Neural cell (in vitro differentiated cells): ENCODE measurements around the gene ADARB2. TPM values are rescaled to one million over a fixed set of nuclear protein-coding genes. Genes with fewer than 3 reads are reported as not detected.

ENCODE experiments used
- H2AFZ ChIP-seq: fragments of 200-600, 300-800 bp; sonication (generic), shearing (Covaris generic); 2 replicates; pipeline ENCODE4 v1.6.0; 2014; ENCODE audit warnings: low read depth, mild to moderate bottlenecking, antibody characterized with exemption, low read length, moderate library complexity
- H3F3A ChIP-seq: fragments of 200-600 bp; shearing (Covaris generic); 2 replicates; pipeline ENCODE4 v1.6.1; 2016; ENCODE audit warnings: mild to moderate bottlenecking, moderate library complexity, mixed read lengths, antibody characterized with exemption, low read length; ENCODE audit not compliant: insufficient read depth, poor library complexity, severe bottlenecking
- H3K27ac ChIP-seq: fragments of 200-600, 300-800 bp; sonication (generic), shearing (Covaris generic); 2 replicates; pipeline ENCODE4 v1.5.1; 2014; ENCODE audit warnings: mild to moderate bottlenecking, low read length, moderate library complexity
- H3K27me3 ChIP-seq: fragments of 300-800, 200-600 bp; sonication (generic), shearing (Covaris generic); 2 replicates; pipeline ENCODE4 v1.6.0; 2014; ENCODE audit warnings: mild to moderate bottlenecking, low read depth, low read length, moderate library complexity; ENCODE audit not compliant: insufficient read depth
- H3K36me3 ChIP-seq: fragments of 300-800, 200-600 bp; sonication (generic), shearing (Covaris generic); 2 replicates; pipeline ENCODE4 v1.5.1; 2014; ENCODE audit warnings: mild to moderate bottlenecking, antibody characterized with exemption, low read length, moderate library complexity; ENCODE audit not compliant: insufficient read depth
- H3K4me2 ChIP-seq: fragments of 300-800, 200-600 bp; sonication (generic), shearing (Covaris generic); 2 replicates; pipeline ENCODE4 v1.6.0; 2014; ENCODE audit warnings: mild to moderate bottlenecking, low read length
- H3K4me3 ChIP-seq: fragments of 300-800, 200-600 bp; sonication (generic), shearing (Covaris generic); 2 replicates; pipeline ENCODE4 v1.5.1; 2014; ENCODE audit warnings: mild to moderate bottlenecking, low read length, moderate library complexity
- H3K79me2 ChIP-seq: fragments of 200-600 bp; shearing (Covaris generic); replicated peaks from 2 replicates; pipeline ENCODE4 v1.6.0; 2014; ENCODE audit warnings: mild to moderate bottlenecking, low read length, moderate library complexity; ENCODE audit not compliant: insufficient read depth
- H3K9ac ChIP-seq: fragments of 300-800, 200-600 bp; sonication (generic), shearing (Covaris generic); 2 replicates; pipeline ENCODE4 v1.6.1; 2016; ENCODE audit warnings: mild to moderate bottlenecking, low read length, mixed read lengths
- H3K9me2 ChIP-seq: fragments of 200-600 bp; shearing (Covaris generic); 2 replicates; pipeline ENCODE4 v1.6.1; 2016; ENCODE audit warnings: mild to moderate bottlenecking, low read length, mixed read lengths; ENCODE audit not compliant: insufficient read depth
- H3K9me3 ChIP-seq: fragments of 200-600, 300-800 bp; sonication (generic), shearing (Covaris generic); 2 replicates; pipeline ENCODE4 v1.6.1; 2016; ENCODE audit warnings: mild to moderate bottlenecking, mixed run types, low read length, moderate library complexity, mixed read lengths
- H4K20me1 ChIP-seq: fragments of 200-600 bp; shearing (Covaris generic); 2 replicates; pipeline ENCODE4 v1.6.1; 2016; ENCODE audit warnings: mild to moderate bottlenecking, mixed run types; ENCODE audit not compliant: insufficient read depth
- EP300 ChIP-seq: fragments of 450-650 bp; conservative IDR thresholded peaks from 2 replicates; pipeline ENCODE4 v1.6.1; 2014; ENCODE audit warnings: antibody characterized with exemption, mild to moderate bottlenecking, moderate library complexity; ENCODE audit not compliant: poor library complexity, severe bottlenecking
- EZH2 ChIP-seq: fragments of 200-600, 300-800 bp; shearing (Covaris generic), sonication (generic); IDR thresholded peaks from 2 replicates; pipeline ENCODE4 v1.6.1; 2014; ENCODE audit warnings: antibody characterized with exemption, low read length, borderline replicate concordance, mild to moderate bottlenecking; ENCODE audit not compliant: insufficient read depth, poor library complexity, severe bottlenecking
- MXI1 ChIP-seq: fragments of 450-650 bp; conservative IDR thresholded peaks from 2 replicates; pipeline ENCODE4 v1.6.1; 2014; ENCODE audit warnings: antibody characterized with exemption, mild to moderate bottlenecking; ENCODE audit not compliant: poor library complexity, severe bottlenecking
- POLR2AphosphoS5 ChIP-seq: IDR thresholded peaks from 2 replicates; pipeline ENCODE4 v1.6.1; 2012
- RAD21 ChIP-seq: fragments of 450-650 bp; conservative IDR thresholded peaks from 2 replicates; pipeline ENCODE4 v1.6.1; 2014; ENCODE audit warnings: antibody characterized with exemption, mild to moderate bottlenecking, moderate library complexity
- REST ChIP-seq: IDR thresholded peaks from 2 replicates; pipeline ENCODE4 v1.6.1; 2012; ENCODE audit warnings: borderline replicate concordance
- SMC3 ChIP-seq: fragments of 450-650 bp; conservative IDR thresholded peaks from 2 replicates; pipeline ENCODE4 v1.6.1; 2014; ENCODE audit warnings: antibody characterized with exemption, mild to moderate bottlenecking, moderate library complexity; ENCODE audit not compliant: poor library complexity
- TAF1 ChIP-seq: IDR thresholded peaks from 2 replicates; pipeline ENCODE4 v1.6.1; 2012; ENCODE audit warnings: low read depth
- polyA plus RNA-seq: library from polyadenylated mRNA; depleted of rRNA; stranded (reverse); fragments of >200 nt; gene quantifications from 2 replicates; pipeline ENCODE4 v1.2.3, GENCODE V29; 2014
- TF ChIP-seq, protein P1 (sequence below): fragments of 450-650 bp; IDR thresholded peaks from 2 replicates; pipeline ENCODE4 v1.5.1; 2014; ENCODE audit warnings: antibody characterized with exemption, mild to moderate bottlenecking, moderate library complexity; ENCODE audit not compliant: poor library complexity, severe bottlenecking

ADARB2 gene
- polyA plus RNA-seq, 1 donor from 2014 or later: 3.6 TPM

GRCh38 chr10:1217237-1217587 is 520.1 kb downstream of the ADARB2 start:
- Histone ChIP-seq H3K4me2 (no peak overlapping the region), H3K79me2 (no peaks in the 10 kb centered on the region), H2AFZ (no peak overlapping the region), H3K9ac (no peak overlapping the region), H3K36me3 (no peaks in the 10 kb centered on the region), H3F3A (no peaks in the 10 kb centered on the region), H3K9me3 (no peaks in the 10 kb centered on the region), H3K27me3 (no peaks in the 10 kb centered on the region), H3K4me3 (no peak overlapping the region), H4K20me1 (no peaks in the 10 kb centered on the region), H3K9me2 (no peaks in the 10 kb centered on the region), H3K27ac (no peak overlapping the region)
- TF ChIP-seq POLR2AphosphoS5 (no peak), TAF1 (no peak), REST (no peak), EP300 (no peak)

DNA sequence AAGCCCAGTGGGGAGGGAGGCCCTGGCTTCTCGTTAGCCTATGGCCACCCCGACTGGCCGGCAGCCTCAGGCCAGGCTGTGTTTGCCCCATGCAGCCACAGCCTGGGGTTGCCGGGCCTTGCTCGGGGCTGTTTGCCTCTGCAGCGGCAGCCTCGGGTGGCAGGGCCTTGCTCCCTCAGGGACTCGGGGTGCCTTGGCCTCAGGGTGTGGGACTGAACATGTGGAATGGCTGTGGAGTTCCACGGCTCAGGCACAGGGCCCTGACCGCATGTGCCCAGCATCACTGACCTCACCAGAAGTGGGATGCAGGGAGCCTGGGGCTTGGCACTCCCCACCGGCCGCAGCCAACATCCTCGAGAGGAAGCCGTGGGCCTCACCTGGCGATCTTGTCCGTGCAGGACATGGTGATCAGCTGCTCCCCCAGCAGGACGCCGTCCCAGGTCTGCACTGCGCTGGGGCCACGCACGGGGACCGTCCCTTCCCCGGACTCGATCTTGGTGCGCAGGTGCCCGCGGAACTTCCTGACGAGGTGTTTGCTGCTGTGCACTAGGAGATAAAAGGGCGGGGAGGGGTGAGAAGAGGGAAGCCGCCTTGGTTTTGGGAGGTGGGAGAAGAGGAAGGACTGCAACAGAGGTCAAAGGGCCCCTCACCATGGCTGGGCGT is 520.6 kb downstream of the ADARB2 start:
- Histone ChIP-seq H3K27me3 (no peaks in the 10 kb centered on the region), H3K79me2 (no peaks in the 10 kb centered on the region), H4K20me1 (no peaks in the 10 kb centered on the region), H3K36me3 (no peaks in the 10 kb centered on the region), H3K4me2 (no peak overlapping the region), H3K27ac (no peak overlapping the region), H3F3A (no peaks in the 10 kb centered on the region), H3K9me2 (no peaks in the 10 kb centered on the region), H3K4me3 (no peak overlapping the region), H2AFZ (no peak overlapping the region), H3K9ac (no peak overlapping the region), H3K9me3 (no peaks in the 10 kb centered on the region)
- no peak for TF ChIP-seq MXI1
- TF ChIP-seq TAF1: no peak
- no peak for TF ChIP-seq SMC3
- TF ChIP-seq RAD21: no peak
- no peak for TF ChIP-seq EZH2
- TF ChIP-seq EP300: no peak
- TF ChIP-seq, protein P1, sequence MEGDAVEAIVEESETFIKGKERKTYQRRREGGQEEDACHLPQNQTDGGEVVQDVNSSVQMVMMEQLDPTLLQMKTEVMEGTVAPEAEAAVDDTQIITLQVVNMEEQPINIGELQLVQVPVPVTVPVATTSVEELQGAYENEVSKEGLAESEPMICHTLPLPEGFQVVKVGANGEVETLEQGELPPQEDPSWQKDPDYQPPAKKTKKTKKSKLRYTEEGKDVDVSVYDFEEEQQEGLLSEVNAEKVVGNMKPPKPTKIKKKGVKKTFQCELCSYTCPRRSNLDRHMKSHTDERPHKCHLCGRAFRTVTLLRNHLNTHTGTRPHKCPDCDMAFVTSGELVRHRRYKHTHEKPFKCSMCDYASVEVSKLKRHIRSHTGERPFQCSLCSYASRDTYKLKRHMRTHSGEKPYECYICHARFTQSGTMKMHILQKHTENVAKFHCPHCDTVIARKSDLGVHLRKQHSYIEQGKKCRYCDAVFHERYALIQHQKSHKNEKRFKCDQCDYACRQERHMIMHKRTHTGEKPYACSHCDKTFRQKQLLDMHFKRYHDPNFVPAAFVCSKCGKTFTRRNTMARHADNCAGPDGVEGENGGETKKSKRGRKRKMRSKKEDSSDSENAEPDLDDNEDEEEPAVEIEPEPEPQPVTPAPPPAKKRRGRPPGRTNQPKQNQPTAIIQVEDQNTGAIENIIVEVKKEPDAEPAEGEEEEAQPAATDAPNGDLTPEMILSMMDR: no peak
- no peak for TF ChIP-seq POLR2AphosphoS5
- TF ChIP-seq REST: no peak
